Measurements from ENCODE around the gene RNF123. TPM values are rescaled to one million over a fixed set of nuclear protein-coding genes. Genes with fewer than 3 reads are reported as not detected.

Gene RNF123
- total RNA-seq, 2 donors from 2014 or later, result 36.4 to 39.3 TPM

GRCh38 chr3:49705390-49705960 lies 16.1 kb downstream of the RNF123 start:
- H3K36me3 ChIP-seq, result no peaks in the 10 kb centered on the region

GRCh38 chr3:49706456-49707112 lies 17.2 kb downstream of the RNF123 start:
- DNase-seq, result no peak
- no peaks in the 10 kb centered on the region for H3K27me3 ChIP-seq
- intact Hi-C loops (cut with DNase I), result loop anchor here (10.0 kb wide), 1 partner anchor 198 kb away; the partner anchor contains the start of gene MST1R
- H3K27ac ChIP-seq, result no peak overlapping the region
- no peak for TF ChIP-seq CTCF (IDR thresholded peaks at IDR 0.05)
- no peaks in the 10 kb centered on the region for H3K36me3 ChIP-seq
- H3K4me1 ChIP-seq, result no peaks in the 10 kb centered on the region
- no peak overlapping the region for H3K4me3 ChIP-seq
- H3K9ac ChIP-seq (ENCODE audit: low read depth in 2 of 2, low read length in 2 of 2), result no peak overlapping the region
- no peaks in the 10 kb centered on the region for H3K9me3 ChIP-seq

More at GRCh38 chr3:49705390-49705960, 16.1 kb downstream of the RNF123 start:
- Histone ChIP-seq H3K9ac (ENCODE audit: low read depth in 2 of 2, low read length in 2 of 2) (no peak overlapping the region), H3K27me3 (no peaks in the 10 kb centered on the region), H3K4me1 (no peaks in the 10 kb centered on the region), H3K9me3 (no peaks in the 10 kb centered on the region), H3K4me3 (no peak overlapping the region), H3K27ac (no peak overlapping the region)
- intact Hi-C loops (cut with DNase I), result loop anchor here (10.0 kb wide), 1 partner anchor 199 kb away; the partner anchor contains the start of gene MST1R
- DNase-seq, result no peak
- no peak for TF ChIP-seq CTCF (IDR thresholded peaks at IDR 0.05)

GRCh38 chr3:49707113-49707480 lies 17.7 kb downstream of the RNF123 start:
- no peak for DNase-seq
- Histone ChIP-seq H3K9me3 (no peaks in the 10 kb centered on the region), H3K27me3 (no peaks in the 10 kb centered on the region), H3K27ac (no peak overlapping the region), H3K4me3 (no peak overlapping the region), H3K36me3 (no peaks in the 10 kb centered on the region), H3K9ac (ENCODE audit: low read depth in 2 of 2, low read length in 2 of 2) (no peak overlapping the region), H3K4me1 (no peaks in the 10 kb centered on the region)
- TF ChIP-seq CTCF (IDR thresholded peaks at IDR 0.05), result no peak
- intact Hi-C loops (cut with DNase I), result loop anchor here (10.0 kb wide), 1 partner anchor 198 kb away; the partner anchor contains the start of gene MST1R

- no peaks in the 10 kb centered on the region for H3K9me3 ChIP-seq
- no peaks in the 10 kb centered on the region for H3K27me3 ChIP-seq
- no peak for TF ChIP-seq CTCF (IDR thresholded peaks at IDR 0.05)
- H3K36me3 ChIP-seq, result no peaks in the 10 kb centered on the region
- no peak overlapping the region for H3K9ac ChIP-seq (ENCODE audit: low read depth in 2 of 2, low read length in 2 of 2)
- DNase-seq, result no peak
- intact Hi-C loops (cut with DNase I), result loop anchor here (10.0 kb wide), 1 partner anchor 195 kb away; the partner anchor contains the start of gene MST1R
- no peak overlapping the region for H3K27ac ChIP-seq
- H3K4me1 ChIP-seq, result no peaks in the 10 kb centered on the region
- H3K4me3 ChIP-seq, result no peak overlapping the region
These were observed 20.5 kb downstream of the RNF123 start for GRCh38 chr3:49709852-49710251.

GRCh38 chr3:49711489-49711888 lies 22.1 kb downstream of the RNF123 start:
- Histone ChIP-seq H3K27ac (no peak overlapping the region), H3K9me3 (no peaks in the 10 kb centered on the region), H3K4me1 (no peaks in the 10 kb centered on the region), H3K4me3 (no peak overlapping the region), H3K27me3 (no peaks in the 10 kb centered on the region), H3K36me3 (no peaks in the 10 kb centered on the region), H3K9ac (ENCODE audit: low read depth in 2 of 2, low read length in 2 of 2) (no peak overlapping the region)
- intact Hi-C loops (cut with DNase I), result no loop called here
- no peak for TF ChIP-seq CTCF (IDR thresholded peaks at IDR 0.05)
- DNase-seq, result no peak

All from colonic mucosa (tissue), 4 donors.